H1 (cell line): ENCODE results near the gene HAO1. TPM values are rescaled to one million over a fixed set of nuclear protein-coding genes. Genes with fewer than 3 reads are reported as not detected.

ENCODE experiments used
- BACH1 ChIP-seq: IDR thresholded peaks from 2 replicates; pipeline ENCODE4 v1.6.1; 2012; ENCODE audit warnings: low read length, improper control_type of control experiment
- CHD2 ChIP-seq: IDR thresholded peaks from 2 replicates; pipeline ENCODE4 v1.6.1; 2012; ENCODE audit warnings: low read length, improper control_type of control experiment
- FOSL1 ChIP-seq: IDR thresholded peaks from 2 replicates; pipeline ENCODE4 v1.6.1; 2011; ENCODE audit warnings: mild to moderate bottlenecking, low read depth, low read length, moderate library complexity; ENCODE audit not compliant: insufficient read depth
- GABPA ChIP-seq: IDR thresholded peaks from 2 replicates; pipeline ENCODE4 v1.6.1; 2011; ENCODE audit warnings: mild to moderate bottlenecking, low read length, moderate library complexity, borderline replicate concordance; ENCODE audit not compliant: insufficient read depth
- GTF2F1 ChIP-seq: IDR thresholded peaks from 2 replicates; pipeline ENCODE4 v1.6.1; 2012; ENCODE audit warnings: low read depth, low read length, improper control_type of control experiment, borderline replicate concordance
- RXRA ChIP-seq: IDR thresholded peaks from 2 replicates; pipeline ENCODE4 v1.6.1; 2011; ENCODE audit warnings: low read depth, mild to moderate bottlenecking, low read length, moderate library complexity; ENCODE audit not compliant: insufficient read depth
- SUZ12 ChIP-seq: fragments of 200-600 bp; sonication (generic); IDR thresholded peaks from 2 replicates; pipeline ENCODE4 v1.6.1; 2012; ENCODE audit warnings: mild to moderate bottlenecking, inconsistent platforms, low read length, moderate library complexity, mixed read lengths
- polyA plus RNA-seq, 7 experiments: library from polyadenylated mRNA; depleted of rRNA in 3 of 7; stranded (reverse) in 5 of 7; unstranded in 2 of 7; fragments of >200 nt in 5 of 7; fragments of 200-250 nt in 2 of 7; gene quantifications; 1 replicate in 5 of 7; 2 replicates in 1 of 7; 4 replicates in 1 of 7; pipeline versions ENCODE4 v1.2.1 to v1.2.3, GENCODE V29; 2011 to 2013; ENCODE audit warnings: missing spikeins in 2 of 7, mixed read lengths in 2 of 7
- total RNA-seq: library from RNA; stranded (reverse); fragmentation: NEBNext Ultra II Directional; extraction: Animal tissue kit (Norgen Biotek cat#: 25700); gene quantifications from 2 replicates; pipeline ENCODE4 v1.2.1, GENCODE V29; 2021
- TF ChIP-seq, protein P1 (sequence below): fragments of 300-600 bp; sonication (generic); IDR thresholded peaks from 2 replicates; pipeline ENCODE4 v1.7.1; 2012; ENCODE audit warnings: low read length, moderate library complexity, mild to moderate bottlenecking, inconsistent platforms; ENCODE audit not compliant: insufficient replicate concordance
- TF ChIP-seq, protein P2 (sequence below): IDR thresholded peaks from 2 replicates; pipeline ENCODE4 v1.6.1; 2012; ENCODE audit warnings: inconsistent platforms
- TF ChIP-seq, protein P3 (sequence below): IDR thresholded peaks from 2 replicates; pipeline ENCODE4 v1.6.1; 2012; ENCODE audit warnings: inconsistent platforms

The HAO1 gene
- total and polyA plus RNA-seq, 2 of the 8 experiments (the other 6 are each of a cell fraction or from before 2014, with no cell fraction given): not detected

DNA sequence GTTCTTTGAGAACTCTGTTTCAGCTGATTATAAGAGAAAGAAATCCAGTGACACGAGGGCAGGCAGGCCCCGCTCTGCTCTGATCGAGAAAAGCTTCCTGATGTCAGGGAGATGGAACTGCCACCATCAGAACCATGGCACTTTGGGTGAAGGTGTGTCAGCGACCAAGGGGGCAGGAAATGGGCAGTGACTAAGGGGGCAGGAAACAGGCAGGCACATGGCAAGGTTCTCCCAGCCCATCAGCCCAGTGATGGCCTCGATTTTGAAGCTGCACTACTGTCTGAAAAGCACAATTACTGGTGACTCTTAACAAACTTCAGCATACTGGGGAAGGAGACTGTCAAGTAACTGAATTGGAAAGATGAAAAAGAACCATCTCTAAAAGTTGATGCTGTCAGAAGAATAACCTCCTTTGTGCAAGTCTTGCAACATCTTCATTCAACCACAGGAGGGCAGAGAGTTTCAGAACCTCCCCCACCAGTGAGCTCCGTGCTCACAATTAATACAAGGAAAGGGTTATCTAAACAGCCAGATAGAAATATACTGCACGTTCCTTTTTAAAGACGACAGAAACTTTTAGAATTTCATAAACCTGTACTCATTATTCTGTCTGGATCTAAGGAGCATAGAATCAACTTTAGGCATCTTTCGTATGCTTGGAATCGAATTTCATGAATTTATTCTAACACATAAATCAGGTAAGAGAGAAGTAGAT, 40.2 kb upstream of the HAO1 start (continued):
- TF ChIP-seq FOSL1 (no peak), BACH1 (no peak), GABPA (no peak), GTF2F1 (no peak), CHD2 (no peak), RXRA (no peak), SUZ12 (no peak)
- TF ChIP-seq, protein P1, sequence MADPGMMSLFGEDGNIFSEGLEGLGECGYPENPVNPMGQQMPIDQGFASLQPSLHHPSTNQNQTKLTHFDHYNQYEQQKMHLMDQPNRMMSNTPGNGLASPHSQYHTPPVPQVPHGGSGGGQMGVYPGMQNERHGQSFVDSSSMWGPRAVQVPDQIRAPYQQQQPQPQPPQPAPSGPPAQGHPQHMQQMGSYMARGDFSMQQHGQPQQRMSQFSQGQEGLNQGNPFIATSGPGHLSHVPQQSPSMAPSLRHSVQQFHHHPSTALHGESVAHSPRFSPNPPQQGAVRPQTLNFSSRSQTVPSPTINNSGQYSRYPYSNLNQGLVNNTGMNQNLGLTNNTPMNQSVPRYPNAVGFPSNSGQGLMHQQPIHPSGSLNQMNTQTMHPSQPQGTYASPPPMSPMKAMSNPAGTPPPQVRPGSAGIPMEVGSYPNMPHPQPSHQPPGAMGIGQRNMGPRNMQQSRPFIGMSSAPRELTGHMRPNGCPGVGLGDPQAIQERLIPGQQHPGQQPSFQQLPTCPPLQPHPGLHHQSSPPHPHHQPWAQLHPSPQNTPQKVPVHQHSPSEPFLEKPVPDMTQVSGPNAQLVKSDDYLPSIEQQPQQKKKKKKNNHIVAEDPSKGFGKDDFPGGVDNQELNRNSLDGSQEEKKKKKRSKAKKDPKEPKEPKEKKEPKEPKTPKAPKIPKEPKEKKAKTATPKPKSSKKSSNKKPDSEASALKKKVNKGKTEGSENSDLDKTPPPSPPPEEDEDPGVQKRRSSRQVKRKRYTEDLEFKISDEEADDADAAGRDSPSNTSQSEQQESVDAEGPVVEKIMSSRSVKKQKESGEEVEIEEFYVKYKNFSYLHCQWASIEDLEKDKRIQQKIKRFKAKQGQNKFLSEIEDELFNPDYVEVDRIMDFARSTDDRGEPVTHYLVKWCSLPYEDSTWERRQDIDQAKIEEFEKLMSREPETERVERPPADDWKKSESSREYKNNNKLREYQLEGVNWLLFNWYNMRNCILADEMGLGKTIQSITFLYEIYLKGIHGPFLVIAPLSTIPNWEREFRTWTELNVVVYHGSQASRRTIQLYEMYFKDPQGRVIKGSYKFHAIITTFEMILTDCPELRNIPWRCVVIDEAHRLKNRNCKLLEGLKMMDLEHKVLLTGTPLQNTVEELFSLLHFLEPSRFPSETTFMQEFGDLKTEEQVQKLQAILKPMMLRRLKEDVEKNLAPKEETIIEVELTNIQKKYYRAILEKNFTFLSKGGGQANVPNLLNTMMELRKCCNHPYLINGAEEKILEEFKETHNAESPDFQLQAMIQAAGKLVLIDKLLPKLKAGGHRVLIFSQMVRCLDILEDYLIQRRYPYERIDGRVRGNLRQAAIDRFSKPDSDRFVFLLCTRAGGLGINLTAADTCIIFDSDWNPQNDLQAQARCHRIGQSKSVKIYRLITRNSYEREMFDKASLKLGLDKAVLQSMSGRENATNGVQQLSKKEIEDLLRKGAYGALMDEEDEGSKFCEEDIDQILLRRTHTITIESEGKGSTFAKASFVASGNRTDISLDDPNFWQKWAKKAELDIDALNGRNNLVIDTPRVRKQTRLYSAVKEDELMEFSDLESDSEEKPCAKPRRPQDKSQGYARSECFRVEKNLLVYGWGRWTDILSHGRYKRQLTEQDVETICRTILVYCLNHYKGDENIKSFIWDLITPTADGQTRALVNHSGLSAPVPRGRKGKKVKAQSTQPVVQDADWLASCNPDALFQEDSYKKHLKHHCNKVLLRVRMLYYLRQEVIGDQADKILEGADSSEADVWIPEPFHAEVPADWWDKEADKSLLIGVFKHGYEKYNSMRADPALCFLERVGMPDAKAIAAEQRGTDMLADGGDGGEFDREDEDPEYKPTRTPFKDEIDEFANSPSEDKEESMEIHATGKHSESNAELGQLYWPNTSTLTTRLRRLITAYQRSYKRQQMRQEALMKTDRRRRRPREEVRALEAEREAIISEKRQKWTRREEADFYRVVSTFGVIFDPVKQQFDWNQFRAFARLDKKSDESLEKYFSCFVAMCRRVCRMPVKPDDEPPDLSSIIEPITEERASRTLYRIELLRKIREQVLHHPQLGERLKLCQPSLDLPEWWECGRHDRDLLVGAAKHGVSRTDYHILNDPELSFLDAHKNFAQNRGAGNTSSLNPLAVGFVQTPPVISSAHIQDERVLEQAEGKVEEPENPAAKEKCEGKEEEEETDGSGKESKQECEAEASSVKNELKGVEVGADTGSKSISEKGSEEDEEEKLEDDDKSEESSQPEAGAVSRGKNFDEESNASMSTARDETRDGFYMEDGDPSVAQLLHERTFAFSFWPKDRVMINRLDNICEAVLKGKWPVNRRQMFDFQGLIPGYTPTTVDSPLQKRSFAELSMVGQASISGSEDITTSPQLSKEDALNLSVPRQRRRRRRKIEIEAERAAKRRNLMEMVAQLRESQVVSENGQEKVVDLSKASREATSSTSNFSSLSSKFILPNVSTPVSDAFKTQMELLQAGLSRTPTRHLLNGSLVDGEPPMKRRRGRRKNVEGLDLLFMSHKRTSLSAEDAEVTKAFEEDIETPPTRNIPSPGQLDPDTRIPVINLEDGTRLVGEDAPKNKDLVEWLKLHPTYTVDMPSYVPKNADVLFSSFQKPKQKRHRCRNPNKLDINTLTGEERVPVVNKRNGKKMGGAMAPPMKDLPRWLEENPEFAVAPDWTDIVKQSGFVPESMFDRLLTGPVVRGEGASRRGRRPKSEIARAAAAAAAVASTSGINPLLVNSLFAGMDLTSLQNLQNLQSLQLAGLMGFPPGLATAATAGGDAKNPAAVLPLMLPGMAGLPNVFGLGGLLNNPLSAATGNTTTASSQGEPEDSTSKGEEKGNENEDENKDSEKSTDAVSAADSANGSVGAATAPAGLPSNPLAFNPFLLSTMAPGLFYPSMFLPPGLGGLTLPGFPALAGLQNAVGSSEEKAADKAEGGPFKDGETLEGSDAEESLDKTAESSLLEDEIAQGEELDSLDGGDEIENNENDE: no peak
- TF ChIP-seq, protein P2, sequence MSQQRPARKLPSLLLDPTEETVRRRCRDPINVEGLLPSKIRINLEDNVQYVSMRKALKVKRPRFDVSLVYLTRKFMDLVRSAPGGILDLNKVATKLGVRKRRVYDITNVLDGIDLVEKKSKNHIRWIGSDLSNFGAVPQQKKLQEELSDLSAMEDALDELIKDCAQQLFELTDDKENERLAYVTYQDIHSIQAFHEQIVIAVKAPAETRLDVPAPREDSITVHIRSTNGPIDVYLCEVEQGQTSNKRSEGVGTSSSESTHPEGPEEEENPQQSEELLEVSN: no peak
- TF ChIP-seq, protein P3, sequence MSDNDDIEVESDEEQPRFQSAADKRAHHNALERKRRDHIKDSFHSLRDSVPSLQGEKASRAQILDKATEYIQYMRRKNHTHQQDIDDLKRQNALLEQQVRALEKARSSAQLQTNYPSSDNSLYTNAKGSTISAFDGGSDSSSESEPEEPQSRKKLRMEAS: no peak
